ENCODE results near the gene NIPAL3. TPM values are rescaled to one million over a fixed set of nuclear protein-coding genes. Genes with fewer than 3 reads are reported as not detected.

NIPAL3 gene
- total and polyA plus RNA-seq, 2 donors from 2014 or later = 13.5 to 46.4 TPM

DNA sequence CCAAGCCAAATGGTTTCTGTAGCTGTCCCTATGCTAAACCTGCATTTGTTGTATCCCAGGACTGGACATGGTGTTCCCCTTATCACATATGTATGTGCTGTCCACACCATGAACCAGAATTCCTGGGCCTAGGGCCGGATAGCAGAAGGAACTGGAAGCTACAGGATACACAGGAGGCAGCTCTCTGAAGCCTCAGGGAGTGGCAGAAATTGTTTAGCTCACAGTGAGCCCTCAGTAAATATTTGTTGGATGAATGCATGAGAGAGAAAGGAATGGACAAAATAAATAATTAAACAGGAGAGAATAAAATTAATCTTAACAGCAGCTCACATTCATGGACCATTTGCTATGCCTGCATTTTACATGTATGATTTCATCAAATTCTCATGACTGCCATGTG, 2.1 kb downstream of the NIPAL3 start:
- TF ChIP-seq CTCF (IDR thresholded peaks at IDR 0.05; ENCODE audit: borderline replicate concordance, extremely low read depth, insufficient read depth) = no peak
- Histone ChIP-seq H3K27ac (ENCODE audit: low read depth in 2 of 2, low read length in 2 of 2) (no peak overlapping the region), H3K4me3 (ENCODE audit: low read length in 3 of 3) (no peak overlapping the region), H3K9me3 (ENCODE audit: control insufficient read depth in 2 of 3, insufficient read depth in 1 of 3, low read length in 3 of 3) (no peaks in the 10 kb centered on the region), H3K4me1 (ENCODE audit: control insufficient read depth in 2 of 3, insufficient read depth in 2 of 3, low read depth in 1 of 3, low read length in 3 of 3) (peaks cover 0 to 13% (median 3%) of the 10 kb centered on the region in 3 donors), H3K9ac (ENCODE audit: low read length in 3 of 3) (no peak overlapping the region), H3K36me3 (ENCODE audit: control insufficient read depth in 2 of 3, insufficient read depth in 3 of 3, low read length in 3 of 3) (peaks cover 0 to 4% (median 3%) of the 10 kb centered on the region in 3 donors), H3K27me3 (ENCODE audit: control insufficient read depth, insufficient read depth, low read length) (no peaks in the 10 kb centered on the region)
- DNase-seq (no peak), FAIRE-seq (no peak)
- intact Hi-C loops (cut with DNase I) = no loop called here

DNA sequence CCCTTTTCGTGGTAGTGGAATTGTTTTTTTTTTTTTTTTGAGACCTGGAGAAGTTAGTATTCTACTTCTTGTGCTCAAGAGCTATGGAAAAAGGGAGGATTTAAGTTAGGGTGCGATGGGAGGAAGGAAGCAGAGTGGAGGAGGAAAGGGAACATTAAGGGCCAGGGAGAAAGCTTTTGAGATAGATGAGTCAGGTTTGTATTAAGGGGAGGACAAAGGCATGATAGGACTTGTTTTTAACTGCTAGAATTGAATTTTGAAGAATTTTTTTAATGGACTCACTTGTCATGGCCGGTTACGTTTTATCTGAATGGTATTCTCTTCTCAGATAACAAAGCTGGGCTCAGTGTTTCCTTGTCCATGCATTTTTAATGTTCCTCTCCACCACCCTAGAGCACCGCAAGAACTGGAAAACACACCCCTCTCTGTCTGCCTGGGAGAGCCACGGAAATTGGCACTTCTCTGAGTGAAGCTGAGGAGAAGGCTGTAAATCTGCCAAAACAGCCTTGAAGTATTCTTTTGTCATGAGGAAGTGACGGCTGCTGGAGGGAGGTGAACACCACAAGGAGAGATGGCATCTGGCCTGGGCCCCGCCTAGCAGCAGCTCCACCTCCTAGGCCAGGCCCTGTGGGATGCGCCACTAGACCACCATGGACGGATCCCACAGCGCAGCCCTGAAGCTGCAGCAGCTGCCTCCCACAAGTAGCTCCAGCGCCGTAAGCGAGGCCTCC, 3.5 kb downstream of the NIPAL3 start:
- H3K27ac ChIP-seq (ENCODE audit: low read depth in 2 of 2, low read length in 2 of 2) = no peak overlapping the region
- FAIRE-seq (no peak), DNase-seq (peak in 2 of 5 donors; percentile 23 to 79)
- H3K9me3 ChIP-seq (ENCODE audit: control insufficient read depth in 2 of 3, insufficient read depth in 1 of 3, low read length in 3 of 3) = no peaks in the 10 kb centered on the region
- peaks cover 0 to 11% (median 3%) of the 10 kb centered on the region in 3 donors for H3K4me1 ChIP-seq (ENCODE audit: control insufficient read depth in 2 of 3, insufficient read depth in 2 of 3, low read depth in 1 of 3, low read length in 3 of 3)
- peaks cover 0 to 4% (median 3%) of the 10 kb centered on the region in 3 donors for H3K36me3 ChIP-seq (ENCODE audit: control insufficient read depth in 2 of 3, insufficient read depth in 3 of 3, low read length in 3 of 3)
- no peak for TF ChIP-seq CTCF (IDR thresholded peaks at IDR 0.05; ENCODE audit: borderline replicate concordance, extremely low read depth, insufficient read depth)
- no peak overlapping the region for H3K4me3 ChIP-seq (ENCODE audit: low read length in 3 of 3)
- H3K9ac ChIP-seq (ENCODE audit: low read length in 3 of 3) = no peak overlapping the region
- H3K27me3 ChIP-seq (ENCODE audit: control insufficient read depth, insufficient read depth, low read length) = no peaks in the 10 kb centered on the region
- intact Hi-C loops (cut with DNase I) = no loop called here

- Histone ChIP-seq H3K27me3 (ENCODE audit: control insufficient read depth, insufficient read depth, low read length) (no peaks in the 10 kb centered on the region), H3K4me3 (ENCODE audit: low read length in 3 of 3) (no peak overlapping the region), H3K27ac (ENCODE audit: low read depth in 2 of 2, low read length in 2 of 2) (no peak overlapping the region), H3K9ac (ENCODE audit: low read length in 3 of 3) (no peak overlapping the region), H3K36me3 (ENCODE audit: control insufficient read depth in 2 of 3, insufficient read depth in 3 of 3, low read length in 3 of 3) (peaks cover 0 to 4% (median 3%) of the 10 kb centered on the region in 3 donors), H3K9me3 (ENCODE audit: control insufficient read depth in 2 of 3, insufficient read depth in 1 of 3, low read length in 3 of 3) (no peaks in the 10 kb centered on the region), H3K4me1 (ENCODE audit: control insufficient read depth in 2 of 3, insufficient read depth in 2 of 3, low read depth in 1 of 3, low read length in 3 of 3) (peaks cover 0 to 11% (median 3%) of the 10 kb centered on the region in 3 donors)
- no peak for DNase-seq
- no peak for TF ChIP-seq CTCF (IDR thresholded peaks at IDR 0.05; ENCODE audit: borderline replicate concordance, extremely low read depth, insufficient read depth)
- intact Hi-C loops (cut with DNase I) = no loop called here
- no peak for FAIRE-seq
These were observed 4.9 kb downstream of the NIPAL3 start for GRCh38 chr1:24420547-24420946.
